Heart right ventricle (tissue), 16 donors: Measurements from ENCODE around the gene IGF2BP3. TPM values are rescaled to one million over a fixed set of nuclear protein-coding genes. Genes with fewer than 3 reads are reported as not detected.

Source experiments
- ATAC-seq, 8 donors: fragments of 200-7000 bp; cut with Tn5 transposase; one replicate each; pipeline ENCODE4 v1.9.1; 2020; ENCODE audit warnings: mild to moderate bottlenecking in 8 of 8, moderate library complexity in 8 of 8, moderate number of reproducible peaks in 1 of 8
- DNase-seq, 2 donors: peaks; one replicate each; pipeline ENCODE4 v3.0.0-alpha.2; 2020
- H3K27ac ChIP-seq, 10 donors: fragments of 200-600 bp; sonication (generic) in 2 of 10; one replicate each; pipeline versions ENCODE4 v1.5.0 to v1.8.0; 2020 to 2022; ENCODE audit warnings: mild to moderate bottlenecking in 3 of 10
- H3K27me3 ChIP-seq, 7 donors: fragments of 200-600 bp; one replicate each; pipeline ENCODE4 v1.8.0; 2021 to 2022; ENCODE audit warnings: mild to moderate bottlenecking in 2 of 7
- H3K36me3 ChIP-seq, 9 donors: fragments of 200-600 bp; sonication (generic) in 1 of 9; one replicate each; pipeline versions ENCODE4 v1.5.0 to v1.8.0; 2020 to 2022; ENCODE audit warnings: mild to moderate bottlenecking in 2 of 9
- H3K4me1 ChIP-seq, 9 donors: fragments of 200-600 bp; sonication (generic) in 1 of 9; one replicate each; pipeline versions ENCODE4 v1.5.0 to v1.8.0; 2020 to 2022; ENCODE audit warnings: mild to moderate bottlenecking in 4 of 9
- H3K4me3 ChIP-seq, 10 donors: fragments of 200-600 bp; sonication (generic) in 2 of 10; one replicate each; pipeline versions ENCODE4 v1.5.0 to v1.8.0; 2020 to 2022; ENCODE audit warnings: mild to moderate bottlenecking in 7 of 10, moderate library complexity in 2 of 10
- H3K9me3 ChIP-seq, 11 donors: fragments of 200-600 bp in 10 of 11; sonication (generic) in 2 of 11; one replicate each; pipeline versions ENCODE4 v1.5.0 to v1.8.0; 2013 to 2022; ENCODE audit warnings: mild to moderate bottlenecking in 2 of 11, control low read depth in 1 of 11, moderate library complexity in 1 of 11
- WGBS, 2 donors: extraction: QIAGEN DNeasy Blood & Tissue Kit; methylation state at CpG; one replicate each; pipeline ENCODE4 v1.1.7; 2013; ENCODE audit warnings: inconsistent platforms in 1 of 2; 5-methylcytosine and 5-hydroxymethylcytosine counted together
- intact Hi-C, 10 donors: fragments of 100-400 bp; cut with DNase I; formaldehyde crosslinking; loops; one replicate each; pipeline versions ENCODE4 v1.11.1 to v1.14.2; 2022
- polyA plus RNA-seq, 2 donors: library from polyadenylated mRNA; stranded (reverse); fragments of 200-250 nt; gene quantifications; one replicate each; pipeline ENCODE4 v1.2.3, GENCODE V29; 2013
- total RNA-seq, 10 donors: library from RNA; stranded (reverse); fragmentation: NEBNext Ultra II Directional in 3 of 10; extraction: Animal tissue kit (Norgen Biotek cat#: 25700) in 3 of 10; gene quantifications; one replicate each; pipeline versions ENCODE4 v1.2.1 to v1.2.4, GENCODE V29; 2021 to 2023
- TF ChIP-seq, protein P1 (sequence below), 9 donors: fragments of 200-600 bp; sonication (generic) in 2 of 9; IDR thresholded peaks; one replicate each; pipeline versions ENCODE4 v1.5.0 to v1.8.0; 2021 to 2022; ENCODE audit warnings: antibody characterized with exemption in 9 of 9, mild to moderate bottlenecking in 5 of 9, moderate library complexity in 1 of 9
- donor health status: Arrhythmogenic right ventricular cardiomyopathy.
- donor health status: ischemic (EF 13 %, LVEDD 7.1; RV severe dilation, severe dysfunction).
- donor health status: healthy with polysubstance abuse.
- donor health status: DM: no; HTN: yes; CAD: no.
- donor health status: DM: no; HTN: no; CAD: no.
- donor health status: ischemic (EF 25% LVEDD 6.9; RV normal size, moderate dysfunction).
- donor health status: ischemic (EF 25% LVEDD 5.7; RV mildly dilated, moderate dysfunction).
- donor health status: healthy.
- donor health status: DM: yes; HTN: yes; CAD: no.
- donor health status: Ischemic cardiomyopathy.
- donor health status: ischemic (EF 35%, LVEDD 5.7; RV mildly dilated, moderate dysfunction).
- donor health status: nonischemic (EF 11% LVEDD 7.7; RV severe dilation, severe dysfunction).
- donor health status: DM: yes; HTN: yes; CAD: no.
- donor health status: PGD.
- donor health status: ischemic (EF 29% LVEDD 5.4; RV normal size, mild dysfunction).
- donor health status: nonischemic (EF 23%, LVEDD 6.1; RV moderate dilation, normal function).

Gene IGF2BP3
- total and polyA plus RNA-seq, 12 donors: 0.16 to 0.60 (median 0.34) TPM; not detected in 8

- 68 to 72% methylated on average over 7 of the region's 7 CpGs for WGBS, 2 donors
- Histone ChIP-seq H3K27ac (no peak overlapping the region), H3K36me3 (peaks cover 0 to 81% (median 5%) of the 10 kb centered on the region in 9 donors), H3K4me3 (no peak overlapping the region), H3K27me3 (no peaks in the 10 kb centered on the region), H3K9me3 (no peaks in the 10 kb centered on the region), H3K4me1 (peaks cover 0 to 7% (median 0%) of the 10 kb centered on the region in 9 donors)
- TF ChIP-seq, protein P1, sequence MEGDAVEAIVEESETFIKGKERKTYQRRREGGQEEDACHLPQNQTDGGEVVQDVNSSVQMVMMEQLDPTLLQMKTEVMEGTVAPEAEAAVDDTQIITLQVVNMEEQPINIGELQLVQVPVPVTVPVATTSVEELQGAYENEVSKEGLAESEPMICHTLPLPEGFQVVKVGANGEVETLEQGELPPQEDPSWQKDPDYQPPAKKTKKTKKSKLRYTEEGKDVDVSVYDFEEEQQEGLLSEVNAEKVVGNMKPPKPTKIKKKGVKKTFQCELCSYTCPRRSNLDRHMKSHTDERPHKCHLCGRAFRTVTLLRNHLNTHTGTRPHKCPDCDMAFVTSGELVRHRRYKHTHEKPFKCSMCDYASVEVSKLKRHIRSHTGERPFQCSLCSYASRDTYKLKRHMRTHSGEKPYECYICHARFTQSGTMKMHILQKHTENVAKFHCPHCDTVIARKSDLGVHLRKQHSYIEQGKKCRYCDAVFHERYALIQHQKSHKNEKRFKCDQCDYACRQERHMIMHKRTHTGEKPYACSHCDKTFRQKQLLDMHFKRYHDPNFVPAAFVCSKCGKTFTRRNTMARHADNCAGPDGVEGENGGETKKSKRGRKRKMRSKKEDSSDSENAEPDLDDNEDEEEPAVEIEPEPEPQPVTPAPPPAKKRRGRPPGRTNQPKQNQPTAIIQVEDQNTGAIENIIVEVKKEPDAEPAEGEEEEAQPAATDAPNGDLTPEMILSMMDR (IDR thresholded peaks at IDR 0.05): no peak
- ATAC-seq: no peak
- intact Hi-C loops: loop anchor here in 4 of 10 donors (5.0 to 10.0 kb wide), 3 partner anchors 78 to 160 kb away; partner anchors contain the start of genes KLHL7 (in 1 of the 4) and NUP42 (in 1 of the 4)
- no peak for DNase-seq
These were observed 205.3 kb downstream of the IGF2BP3 start for GRCh38 chr7:23264916-23265458.

GRCh38 chr7:23261843-23262452 lies 208.3 kb downstream of the IGF2BP3 start:
- ATAC-seq: peak; percentile 65 to 82 (median 74)
- Histone ChIP-seq H3K4me3 (no peak overlapping the region), H3K9me3 (no peaks in the 10 kb centered on the region), H3K36me3 (peaks cover 0 to 86% (median 18%) of the 10 kb centered on the region in 9 donors), H3K27me3 (peaks cover 0 to 3% (median 0%) of the 10 kb centered on the region in 7 donors), H3K27ac (no peak overlapping the region), H3K4me1 (no peaks in the 10 kb centered on the region)
- peak; percentile 32 to 45 for DNase-seq
- intact Hi-C loops: loop anchor here in 4 of 10 donors (5.0 to 10.0 kb wide), 3 partner anchors 75 to 157 kb away; partner anchors contain the start of genes KLHL7 (in 1 of the 4) and NUP42 (in 1 of the 4)
- TF ChIP-seq, protein P1 (IDR thresholded peaks at IDR 0.05): peak; percentile 49 to 91 (median 80)
- WGBS, 2 donors: 9% methylated on average over 7 of the region's 7 CpGs

- TF ChIP-seq, protein P1 (IDR thresholded peaks at IDR 0.05): no peak
- Histone ChIP-seq H3K9me3 (no peaks in the 10 kb centered on the region), H3K36me3 (peaks cover 0 to 87% (median 19%) of the 10 kb centered on the region in 9 donors), H3K4me1 (no peaks in the 10 kb centered on the region), H3K4me3 (no peak overlapping the region), H3K27me3 (peaks cover 0 to 7% (median 0%) of the 10 kb centered on the region in 7 donors), H3K27ac (no peak overlapping the region)
- intact Hi-C loops: loop anchor here in 4 of 10 donors (5.0 to 10.0 kb wide), 3 partner anchors 73 to 156 kb away; partner anchors contain the start of genes KLHL7 (in 1 of the 4) and NUP42 (in 1 of the 4)
- 87 to 90% methylated on average over 10 of the region's 10 CpGs for WGBS, 2 donors
- DNase-seq (no peak), ATAC-seq (no peak)
These were observed 209.9 kb downstream of the IGF2BP3 start for GRCh38 chr7:23260371-23260770.

Other genes starting within 250 kb of the IGF2BP3 start
- gene GPNMB, start 223.7 kb downstream of the IGF2BP3 start, total RNA-seq: 100 to 1,000 TPM; 157 to 612 (median 228) TPM
- 100 to 1,000 TPM in 1 of 2 donors, 10 to 100 TPM in 1; 49.6 to 200 TPM for gene GPNMB, start 223.7 kb downstream of the IGF2BP3 start, polyA plus RNA-seq
- gene MALSU1, start 171.2 kb downstream of the IGF2BP3 start, total RNA-seq: 100 to 1,000 TPM in 5 of 10 donors, 10 to 100 TPM in 5; 92.2 to 132 (median 99.3) TPM
- gene MALSU1, start 171.2 kb downstream of the IGF2BP3 start, polyA plus RNA-seq: 100 to 1,000 TPM in 1 of 2 donors, 10 to 100 TPM in 1; 21.4 to 115 TPM
- gene TRA2A, start 61.5 kb upstream of the IGF2BP3 start, total RNA-seq: 10 to 100 TPM; 26.9 to 38.3 (median 31.2) TPM
- gene TRA2A, start 61.5 kb upstream of the IGF2BP3 start, polyA plus RNA-seq: 10 to 100 TPM; 24.6 to 86.8 TPM
- 10 to 100 TPM in 3 of 10 donors, 1 to 10 TPM in 7; 6.7 to 11.9 (median 8.9) TPM for gene CCDC126, start 126.9 kb upstream of the IGF2BP3 start, total RNA-seq
- gene CCDC126, start 126.9 kb upstream of the IGF2BP3 start, polyA plus RNA-seq: 1 to 10 TPM; 2.9 to 5.4 TPM
- gene FAM221A, start 209.7 kb upstream of the IGF2BP3 start, total RNA-seq: 1 to 10 TPM; 1.4 to 5.8 (median 4.2) TPM
- gene FAM221A, start 209.7 kb upstream of the IGF2BP3 start, polyA plus RNA-seq: 1 to 10 TPM; 4.1 to 6.8 TPM
- gene STK31, start 239.7 kb upstream of the IGF2BP3 start, total RNA-seq: under 1 TPM in 4 of 10 donors, not detected in 6; 0.11 to 0.72 (median 0.20) TPM
- under 1 TPM; 0.04 to 0.29 TPM for gene STK31, start 239.7 kb upstream of the IGF2BP3 start, polyA plus RNA-seq